Fibroblast of lung (primary cell): ENCODE results near the gene EFCAB8. TPM values are rescaled to one million over a fixed set of nuclear protein-coding genes. Genes with fewer than 3 reads are reported as not detected.
A peak's percentile ranks its signal among the peaks of the same experiment; 100 is the strongest.

Experiments
- DNase-seq, 2 donors: peaks; one replicate each; pipeline versions ENCODE4 v3.0.0 to v3.0.0-alpha.2; 2010; ENCODE audit warnings: low read depth in 2 of 2
- H2AFZ ChIP-seq: 2 replicates; pipeline ENCODE4 v1.5.1; 2012; ENCODE audit warnings: low read length, control low read depth, inconsistent platforms
- H3K27ac ChIP-seq: 2 replicates; pipeline ENCODE4 v1.5.1; 2011; ENCODE audit warnings: low read length, control low read depth; ENCODE audit not compliant: insufficient read depth
- H3K27me3 ChIP-seq: 2 replicates; pipeline ENCODE4 v1.5.1; 2011; ENCODE audit warnings: mild to moderate bottlenecking, low read length; ENCODE audit not compliant: control insufficient read depth, insufficient read depth
- H3K36me3 ChIP-seq: 2 replicates; pipeline ENCODE4 v1.5.1; 2011; ENCODE audit warnings: low read length; ENCODE audit not compliant: control insufficient read depth, insufficient read depth
- H3K4me1 ChIP-seq: 2 replicates; pipeline ENCODE4 v1.5.1; 2011; ENCODE audit warnings: low read length; ENCODE audit not compliant: control insufficient read depth, insufficient read depth; ENCODE audit errors: extremely low read depth
- H3K4me2 ChIP-seq: 2 replicates; pipeline ENCODE4 v1.5.1; 2011; ENCODE audit warnings: low read length, control low read depth; ENCODE audit not compliant: insufficient read depth; ENCODE audit errors: extremely low read depth
- H3K4me3 ChIP-seq, 4 experiments: fragments of 200-600 bp in 1 of 4; sonication (generic) in 1 of 4; replicated peaks in 1 of 4; 2 replicates each; pipeline ENCODE4 v1.5.1; 2011 to 2016; ENCODE audit warnings: low read length in 4 of 4, low read depth in 3 of 4, mild to moderate bottlenecking in 3 of 4, control low read depth in 2 of 4, inconsistent platforms in 1 of 4, mixed read lengths in 1 of 4; ENCODE audit not compliant: insufficient read depth in 1 of 4; ENCODE audit errors: control extremely low read depth in 1 of 4
- H3K79me2 ChIP-seq: 2 replicates; pipeline ENCODE4 v1.5.1; 2012; ENCODE audit warnings: mild to moderate bottlenecking, low read length, inconsistent platforms; ENCODE audit not compliant: control insufficient read depth, insufficient read depth
- H3K9ac ChIP-seq: 2 replicates; pipeline ENCODE4 v1.5.1; 2011; ENCODE audit warnings: mild to moderate bottlenecking, low read length, control low read depth; ENCODE audit not compliant: insufficient read depth
- H3K9me3 ChIP-seq: 2 replicates; pipeline ENCODE4 v1.5.1; 2012; ENCODE audit warnings: low read depth, low read length; ENCODE audit not compliant: control insufficient read depth, insufficient read depth
- H4K20me1 ChIP-seq: 2 replicates; pipeline ENCODE4 v1.5.1; 2011; ENCODE audit warnings: low read length; ENCODE audit not compliant: control insufficient read depth, insufficient read depth; ENCODE audit errors: extremely low read depth
- EZH2 ChIP-seq: IDR thresholded peaks from 2 replicates; pipeline ENCODE4 v1.5.1; 2012; ENCODE audit warnings: low read length, control low read depth, mild to moderate bottlenecking; ENCODE audit errors: missing control alignments
- polyA plus RNA-seq, 2 donors: library from polyadenylated mRNA; depleted of rRNA in 1 of 2; stranded (reverse) in 1 of 2; unstranded in 1 of 2; fragments of >200 nt; gene quantifications; 2 replicates each; pipeline ENCODE4 v1.2.1, GENCODE V29; 2011 to 2012; ENCODE audit warnings: missing spikeins in 1 of 2
- total RNA-seq: library from RNA; depleted of rRNA; stranded (reverse); fragments of >200 nt; gene quantifications from 2 replicates; pipeline ENCODE4 v1.2.1, GENCODE V29; 2014
- TF ChIP-seq, protein P1 (sequence below), 2 donors: IDR thresholded peaks in 1 of 2; conservative IDR thresholded peaks in 1 of 2; 1 replicate in 1 of 2; 2 replicates in 1 of 2; pipeline ENCODE4 v1.5.1; 2011 to 2012; ENCODE audit warnings: low read length in 2 of 2, control low read depth in 1 of 2, inconsistent platforms in 1 of 2, low read depth in 1 of 2, mild to moderate bottlenecking in 1 of 2

The EFCAB8 gene
- total and polyA plus RNA-seq, 2 donors (not counting 1 experiment from before 2014, with no cell fraction given) = under 0.01 TPM; not detected in 1

- peaks cover 4% of the 10 kb centered on the region for H3K36me3 ChIP-seq
- H3K9me3 ChIP-seq = no peaks in the 10 kb centered on the region
- H2AFZ ChIP-seq = no peak overlapping the region
- peaks cover 22% of the 10 kb centered on the region for H3K4me1 ChIP-seq
- no peaks in the 10 kb centered on the region for H3K27me3 ChIP-seq
- no peaks in the 10 kb centered on the region for H4K20me1 ChIP-seq
- peak overlapping the region; percentile 15 for H3K27ac ChIP-seq
- no peak overlapping the region for H3K9ac ChIP-seq
- DNase-seq = no peak
- H3K4me2 ChIP-seq = peak overlapping the region; percentile 97
- TF ChIP-seq, protein P1, sequence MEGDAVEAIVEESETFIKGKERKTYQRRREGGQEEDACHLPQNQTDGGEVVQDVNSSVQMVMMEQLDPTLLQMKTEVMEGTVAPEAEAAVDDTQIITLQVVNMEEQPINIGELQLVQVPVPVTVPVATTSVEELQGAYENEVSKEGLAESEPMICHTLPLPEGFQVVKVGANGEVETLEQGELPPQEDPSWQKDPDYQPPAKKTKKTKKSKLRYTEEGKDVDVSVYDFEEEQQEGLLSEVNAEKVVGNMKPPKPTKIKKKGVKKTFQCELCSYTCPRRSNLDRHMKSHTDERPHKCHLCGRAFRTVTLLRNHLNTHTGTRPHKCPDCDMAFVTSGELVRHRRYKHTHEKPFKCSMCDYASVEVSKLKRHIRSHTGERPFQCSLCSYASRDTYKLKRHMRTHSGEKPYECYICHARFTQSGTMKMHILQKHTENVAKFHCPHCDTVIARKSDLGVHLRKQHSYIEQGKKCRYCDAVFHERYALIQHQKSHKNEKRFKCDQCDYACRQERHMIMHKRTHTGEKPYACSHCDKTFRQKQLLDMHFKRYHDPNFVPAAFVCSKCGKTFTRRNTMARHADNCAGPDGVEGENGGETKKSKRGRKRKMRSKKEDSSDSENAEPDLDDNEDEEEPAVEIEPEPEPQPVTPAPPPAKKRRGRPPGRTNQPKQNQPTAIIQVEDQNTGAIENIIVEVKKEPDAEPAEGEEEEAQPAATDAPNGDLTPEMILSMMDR (conservative IDR thresholded peaks at IDR 0.05 in 1 of 2, IDR thresholded peaks at IDR 0.05 in 1 of 2; ENCODE audit: low read depth in 1 of 2, low read length in 2 of 2) = no peak
- no peak for TF ChIP-seq EZH2
- peaks cover 68% of the 10 kb centered on the region for H3K79me2 ChIP-seq
- peak overlapping the region in 2 of 4 experiments; percentile 5 to 21 for H3K4me3 ChIP-seq
These were observed 36.5 kb upstream of the EFCAB8 start for GRCh38 chr20:32822225-32822624.

DNA sequence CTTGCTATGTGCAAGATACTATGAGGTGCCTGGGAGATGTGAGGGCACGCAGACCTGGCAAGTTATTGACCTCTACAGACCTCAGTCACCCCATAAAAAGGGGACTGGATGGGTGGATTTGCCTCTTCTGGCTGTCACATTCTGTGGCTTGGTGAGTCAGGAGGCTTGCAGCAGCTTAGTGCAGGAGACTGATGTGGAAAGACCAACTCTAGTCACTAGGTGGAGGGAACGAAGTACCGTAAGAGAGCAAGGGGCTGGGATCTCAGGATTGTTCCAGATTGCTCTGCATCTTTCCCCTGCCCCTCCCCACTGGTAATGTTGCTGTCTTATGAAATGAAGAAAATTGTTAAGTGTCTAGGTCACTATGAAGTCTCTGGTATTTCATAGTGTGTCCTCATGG, 35.6 kb upstream of the EFCAB8 start:
- Histone ChIP-seq H3K79me2 (peaks cover 73% of the 10 kb centered on the region), H3K9ac (no peak overlapping the region), H3K4me1 (peaks cover 22% of the 10 kb centered on the region), H4K20me1 (no peaks in the 10 kb centered on the region), H3K4me2 (peak overlapping the region; percentile 60), H3K4me3 (peak overlapping the region in 2 of 4 experiments; percentile 1 to 21), H3K9me3 (no peaks in the 10 kb centered on the region), H3K27ac (peak overlapping the region; percentile 64), H3K27me3 (no peaks in the 10 kb centered on the region), H2AFZ (no peak overlapping the region), H3K36me3 (peaks cover 4% of the 10 kb centered on the region)
- no peak for TF ChIP-seq EZH2
- TF ChIP-seq, protein P1 (conservative IDR thresholded peaks at IDR 0.05 in 1 of 2, IDR thresholded peaks at IDR 0.05 in 1 of 2; ENCODE audit: low read depth in 1 of 2, low read length in 2 of 2) = peak in 1 of 2 donors; percentile 30
- DNase-seq = peak; percentile 82 to 83

DNA sequence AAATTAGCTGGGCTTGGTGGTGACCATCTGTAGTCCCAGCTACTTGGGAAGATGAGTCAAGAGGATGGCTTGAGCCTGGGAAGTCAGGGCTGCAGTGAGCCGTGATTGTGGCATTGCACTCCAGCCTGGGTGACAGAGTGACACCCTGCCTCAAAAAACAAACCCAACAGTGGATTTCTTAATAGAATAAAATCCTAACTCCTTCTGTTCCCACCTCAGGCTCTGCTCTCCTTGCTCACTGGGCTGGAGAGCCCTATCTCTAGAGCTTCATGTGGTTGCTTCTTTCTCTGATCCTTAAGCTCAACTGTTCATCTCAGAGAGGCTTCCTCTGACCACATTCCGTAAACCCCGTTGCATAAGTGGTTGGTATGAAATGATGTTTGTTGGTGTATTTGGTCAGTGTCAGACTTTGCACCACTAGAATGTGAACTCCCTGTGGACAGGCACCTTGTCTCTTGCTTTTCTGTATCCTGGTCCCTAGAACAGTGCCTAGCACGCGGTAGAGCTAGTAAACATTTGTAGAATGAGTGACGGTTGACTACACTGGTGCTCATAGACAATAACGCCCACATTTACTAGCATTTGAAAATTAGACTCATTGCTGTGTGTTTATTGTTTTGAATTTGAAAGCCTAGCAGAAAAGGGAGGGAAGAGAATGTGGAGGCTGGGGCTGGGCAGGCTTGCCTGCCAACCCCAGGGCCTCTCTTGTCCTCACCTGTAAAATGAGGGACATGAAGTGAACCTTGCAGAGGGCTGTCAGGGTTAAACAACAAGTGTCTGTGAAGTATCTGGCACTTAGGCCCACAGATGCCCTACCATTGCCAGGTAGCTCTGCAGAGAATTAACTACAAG, 34.8 kb upstream of the EFCAB8 start:
- H3K4me1 ChIP-seq = peaks cover 24% of the 10 kb centered on the region
- H3K4me3 ChIP-seq = no peak overlapping the region
- H4K20me1 ChIP-seq = no peaks in the 10 kb centered on the region
- TF ChIP-seq, protein P1 (conservative IDR thresholded peaks at IDR 0.05 in 1 of 2, IDR thresholded peaks at IDR 0.05 in 1 of 2; ENCODE audit: low read depth in 1 of 2, low read length in 2 of 2) = no peak
- TF ChIP-seq EZH2 = no peak
- peak; percentile 12 to 41 for DNase-seq
- no peak overlapping the region for H3K9ac ChIP-seq
- peak overlapping the region; percentile 8 for H3K4me2 ChIP-seq
- peak overlapping the region; percentile 64 for H3K27ac ChIP-seq
- H3K36me3 ChIP-seq = peaks cover 6% of the 10 kb centered on the region
- no peaks in the 10 kb centered on the region for H3K27me3 ChIP-seq
- H3K9me3 ChIP-seq = no peaks in the 10 kb centered on the region
- peaks cover 82% of the 10 kb centered on the region for H3K79me2 ChIP-seq
- H2AFZ ChIP-seq = no peak overlapping the region
